ENCODE measurements around the gene HPS5. TPM values are rescaled to one million over a fixed set of nuclear protein-coding genes. Genes with fewer than 3 reads are reported as not detected.
A peak's percentile ranks its signal among the peaks of the same experiment; 100 is the strongest.

Gene HPS5
- total and polyA plus RNA-seq, 12 donors: 10.5 to 49.3 (median 22.2) TPM

- peaks cover 0 to 51% of the 10 kb centered on the region in 2 donors for H3K36me3 ChIP-seq (replicated peaks in 1 of 2)
- H3K4me3 ChIP-seq: no peak overlapping the region
- H3K4me1 ChIP-seq (replicated peaks in 1 of 2): peaks cover 5 to 7% of the 10 kb centered on the region in 2 donors
- TF ChIP-seq POLR2A (IDR thresholded peaks at IDR 0.05): no peak
- TF ChIP-seq CTCF (IDR thresholded peaks at IDR 0.05): no peak
- intact Hi-C loops (cut with DNase I): no loop called here
- no peaks in the 10 kb centered on the region for H3K27me3 ChIP-seq
- 96 to 99% (median 97%) methylated on average over 3 of the region's 3 CpGs for WGBS, 4 donors
- H3K9me3 ChIP-seq (replicated peaks in 1 of 3): no peaks in the 10 kb centered on the region
- DNase-seq: no peak
- H3K27ac ChIP-seq: no peak overlapping the region
Observed at GRCh38 chr11:18332891-18333290, 11.0 kb upstream of the HPS5 start.

- intact Hi-C loops (cut with DNase I): no loop called here
- H3K27ac ChIP-seq: no peak overlapping the region
Observed at GRCh38 chr11:18332302-18332701, 10.4 kb upstream of the HPS5 start.

GRCh38 chr11:18330921-18331320 lies 9.0 kb upstream of the HPS5 start:
- DNase-seq: no peak
- Histone ChIP-seq H3K4me3 (no peak overlapping the region), H3K27me3 (no peaks in the 10 kb centered on the region), H3K36me3 (replicated peaks in 1 of 2) (peaks cover 0 to 41% of the 10 kb centered on the region in 2 donors), H3K9me3 (replicated peaks in 1 of 3) (no peaks in the 10 kb centered on the region), H3K27ac (no peak overlapping the region), H3K4me1 (replicated peaks in 1 of 2) (peaks cover 5 to 8% of the 10 kb centered on the region in 2 donors)
- intact Hi-C loops (cut with DNase I): no loop called here
- TF ChIP-seq POLR2A (IDR thresholded peaks at IDR 0.05) (no peak), CTCF (IDR thresholded peaks at IDR 0.05) (no peak)
- WGBS, 4 donors: 92 to 95% (median 94%) methylated on average over 6 of the region's 6 CpGs

More at GRCh38 chr11:18332302-18332701, 10.4 kb upstream of the HPS5 start:
- Histone ChIP-seq H3K4me3 (no peak overlapping the region), H3K4me1 (replicated peaks in 1 of 2) (peaks cover 5 to 7% of the 10 kb centered on the region in 2 donors), H3K36me3 (replicated peaks in 1 of 2) (peaks cover 0 to 48% of the 10 kb centered on the region in 2 donors), H3K9me3 (replicated peaks in 1 of 3) (no peaks in the 10 kb centered on the region), H3K27me3 (no peaks in the 10 kb centered on the region)
- no peak for TF ChIP-seq POLR2A (IDR thresholded peaks at IDR 0.05)
- TF ChIP-seq CTCF (IDR thresholded peaks at IDR 0.05): no peak
- no peak for DNase-seq
- WGBS, 4 donors: 74 to 90% (median 84%) methylated on average over 1 of the region's 1 CpG

GRCh38 chr11:18329196-18329870 lies 7.4 kb upstream of the HPS5 start:
- intact Hi-C loops (cut with DNase I): loop anchor here in 1 of 2 donors (10.0 kb wide), 2 partner anchors 65 to 195 kb away; partner anchors contain the start of genes LDHA and TSG101
- no peak overlapping the region for H3K4me3 ChIP-seq
- H3K27ac ChIP-seq: peak overlapping the region in 1 of 5 donors; percentile 6
- H3K9me3 ChIP-seq (replicated peaks in 1 of 3): no peaks in the 10 kb centered on the region
- H3K36me3 ChIP-seq (replicated peaks in 1 of 2): peaks cover 0 to 27% of the 10 kb centered on the region in 2 donors
- H3K4me1 ChIP-seq (replicated peaks in 1 of 2): peaks cover 11 to 24% of the 10 kb centered on the region in 2 donors
- H3K27me3 ChIP-seq: no peaks in the 10 kb centered on the region
- 52 to 70% (median 57%) methylated on average over 5 of the region's 5 CpGs for WGBS, 4 donors
- DNase-seq: no peak
- TF ChIP-seq POLR2A (IDR thresholded peaks at IDR 0.05): no peak
- no peak for TF ChIP-seq CTCF (IDR thresholded peaks at IDR 0.05)

All from adrenal gland (tissue), 12 donors.